Upper lobe of left lung (tissue), 4 donors: ENCODE results near the gene CALB2.

Experiments used
- EP300 ChIP-seq, 4 donors: sonication (generic); formaldehyde crosslinking; IDR thresholded peaks; one replicate each; pipeline ENCODE4 v1.5.1; 2017; ENCODE audit warnings: antibody characterized with exemption in 4 of 4, control low read depth in 2 of 4
- POLR2A ChIP-seq, 4 donors: fragments of 450-650 bp; IDR thresholded peaks; one replicate each; pipeline ENCODE4 v1.5.1; 2016 to 2017; ENCODE audit warnings: antibody characterized with exemption in 4 of 4, mild to moderate bottlenecking in 2 of 4
- POLR2AphosphoS5 ChIP-seq, 2 donors: sonication (generic); formaldehyde crosslinking; IDR thresholded peaks; one replicate each; pipeline ENCODE4 v1.5.1; 2017; ENCODE audit warnings: antibody characterized with exemption in 2 of 2
- TF ChIP-seq, protein P1 (sequence below), 6 experiments: fragments of 450-650 bp in 4 of 6; fragments of 200-600 bp in 2 of 6; sonication (generic) in 2 of 6; IDR thresholded peaks; one replicate each; pipeline ENCODE4 v1.5.1; 2016 to 2019; ENCODE audit warnings: antibody characterized with exemption in 6 of 6

DNA sequence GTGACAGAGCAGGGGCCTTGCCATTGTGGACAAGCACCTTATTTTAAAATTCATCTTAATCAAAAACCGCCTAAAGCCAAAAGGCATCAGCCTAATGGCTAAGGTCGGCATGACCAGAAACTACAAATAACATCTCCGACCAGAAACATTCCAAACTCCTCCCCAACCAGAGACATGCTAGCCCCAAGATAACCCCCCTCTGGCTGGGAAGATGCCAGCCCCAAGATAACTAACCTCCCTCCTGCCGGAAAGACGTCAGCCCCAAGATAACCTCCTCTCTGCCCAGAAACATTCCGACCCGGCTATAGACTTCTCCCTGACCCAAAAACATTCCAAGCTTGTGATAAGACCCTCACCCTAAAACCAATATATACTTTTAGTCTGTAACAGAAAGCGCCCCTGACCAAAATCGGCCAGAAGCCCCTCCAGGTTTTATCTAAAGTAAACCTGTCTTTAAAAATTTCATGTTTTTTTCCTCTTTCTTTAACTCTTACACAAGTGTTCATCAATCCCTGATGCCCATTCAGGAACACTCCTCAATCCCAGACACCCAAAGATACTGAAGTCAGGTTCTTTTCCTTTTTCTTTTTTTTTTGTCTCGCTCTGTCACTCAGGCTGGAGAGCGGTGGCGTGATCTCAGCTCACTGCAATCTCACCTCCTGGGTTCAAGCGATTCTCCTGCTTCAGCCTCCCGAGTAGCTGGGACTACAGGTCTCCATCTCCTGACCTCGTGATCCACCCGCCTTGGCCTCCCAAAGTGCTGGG is 50.7 kb downstream of the CALB2 start:
- TF ChIP-seq, protein P1, sequence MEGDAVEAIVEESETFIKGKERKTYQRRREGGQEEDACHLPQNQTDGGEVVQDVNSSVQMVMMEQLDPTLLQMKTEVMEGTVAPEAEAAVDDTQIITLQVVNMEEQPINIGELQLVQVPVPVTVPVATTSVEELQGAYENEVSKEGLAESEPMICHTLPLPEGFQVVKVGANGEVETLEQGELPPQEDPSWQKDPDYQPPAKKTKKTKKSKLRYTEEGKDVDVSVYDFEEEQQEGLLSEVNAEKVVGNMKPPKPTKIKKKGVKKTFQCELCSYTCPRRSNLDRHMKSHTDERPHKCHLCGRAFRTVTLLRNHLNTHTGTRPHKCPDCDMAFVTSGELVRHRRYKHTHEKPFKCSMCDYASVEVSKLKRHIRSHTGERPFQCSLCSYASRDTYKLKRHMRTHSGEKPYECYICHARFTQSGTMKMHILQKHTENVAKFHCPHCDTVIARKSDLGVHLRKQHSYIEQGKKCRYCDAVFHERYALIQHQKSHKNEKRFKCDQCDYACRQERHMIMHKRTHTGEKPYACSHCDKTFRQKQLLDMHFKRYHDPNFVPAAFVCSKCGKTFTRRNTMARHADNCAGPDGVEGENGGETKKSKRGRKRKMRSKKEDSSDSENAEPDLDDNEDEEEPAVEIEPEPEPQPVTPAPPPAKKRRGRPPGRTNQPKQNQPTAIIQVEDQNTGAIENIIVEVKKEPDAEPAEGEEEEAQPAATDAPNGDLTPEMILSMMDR (IDR thresholded peaks at IDR 0.05), result no peak
- TF ChIP-seq POLR2AphosphoS5 (IDR thresholded peaks at IDR 0.05) (no peak), POLR2A (IDR thresholded peaks at IDR 0.05) (no peak), EP300 (IDR thresholded peaks at IDR 0.05) (no peak)
